ENCODE data around the gene ABCG1. TPM values are rescaled to one million over a fixed set of nuclear protein-coding genes. Genes with fewer than 3 reads are reported as not detected.

ABCG1 gene
- total RNA-seq, 1 experiment from 2014 or later, result not detected

DNA sequence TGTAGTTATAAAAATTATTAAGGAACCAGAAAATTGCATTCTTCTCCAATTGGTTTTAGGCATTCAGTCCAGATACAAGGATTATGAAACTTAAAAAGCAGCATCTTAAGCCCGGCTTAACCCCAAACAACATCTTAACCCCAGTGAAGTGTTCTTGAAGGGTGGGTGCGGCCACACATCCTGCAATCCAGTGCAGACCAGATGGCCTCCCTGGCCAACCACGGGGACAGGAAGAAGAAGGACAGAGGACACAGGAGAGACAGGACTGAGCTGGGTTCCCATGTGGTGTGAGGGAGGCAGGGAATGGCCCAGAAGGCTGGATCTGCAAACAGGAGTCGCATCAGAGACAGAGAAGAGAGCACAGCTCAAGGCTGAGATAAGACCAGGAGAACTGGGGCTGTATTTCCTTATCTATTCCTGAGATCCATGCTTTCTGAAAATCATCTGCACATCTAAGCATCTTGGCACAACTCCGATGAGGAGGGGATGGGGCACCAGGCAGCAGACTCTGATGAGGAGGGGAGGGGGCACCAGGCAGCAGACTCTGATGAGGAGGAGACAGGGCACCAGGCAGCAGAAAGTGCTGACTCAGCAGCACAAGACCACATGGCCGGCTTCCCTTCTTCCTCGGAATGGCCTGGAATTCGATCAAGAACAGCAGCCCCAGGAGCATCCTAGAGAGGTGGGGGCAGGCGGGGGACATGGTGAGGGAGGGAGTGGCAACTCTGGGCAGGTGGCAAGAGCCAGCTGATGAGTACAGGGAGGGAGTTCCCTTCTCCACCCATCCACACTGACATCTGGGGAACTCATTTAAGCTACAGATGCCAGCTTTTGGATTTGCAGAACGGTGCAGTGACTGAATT is 26.6 kb downstream of the ABCG1 start:
- no peak overlapping the region for H3K27ac Mint-ChIP-seq (ENCODE audit: unreplicated experiment)

DNA sequence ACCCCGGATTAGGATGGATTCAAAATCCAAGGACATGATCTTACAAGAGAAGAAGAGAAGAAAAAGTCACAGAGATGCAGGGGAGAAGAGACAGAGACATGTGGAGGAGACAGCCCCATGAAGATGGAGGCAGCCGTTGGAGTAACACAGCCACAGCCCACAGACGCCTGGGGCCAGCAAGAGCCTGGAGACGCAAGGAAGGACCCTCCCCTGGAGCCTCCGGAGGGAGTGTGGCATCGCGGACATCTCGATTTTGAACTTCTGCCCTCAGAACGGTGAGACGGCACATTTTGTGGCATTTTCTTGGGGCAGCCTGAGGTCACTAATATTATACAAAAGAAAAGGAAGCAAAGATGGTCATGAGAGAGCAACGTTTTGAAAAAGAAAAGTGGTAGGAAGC is 28.8 kb downstream of the ABCG1 start:
- TF ChIP-seq, protein P1, sequence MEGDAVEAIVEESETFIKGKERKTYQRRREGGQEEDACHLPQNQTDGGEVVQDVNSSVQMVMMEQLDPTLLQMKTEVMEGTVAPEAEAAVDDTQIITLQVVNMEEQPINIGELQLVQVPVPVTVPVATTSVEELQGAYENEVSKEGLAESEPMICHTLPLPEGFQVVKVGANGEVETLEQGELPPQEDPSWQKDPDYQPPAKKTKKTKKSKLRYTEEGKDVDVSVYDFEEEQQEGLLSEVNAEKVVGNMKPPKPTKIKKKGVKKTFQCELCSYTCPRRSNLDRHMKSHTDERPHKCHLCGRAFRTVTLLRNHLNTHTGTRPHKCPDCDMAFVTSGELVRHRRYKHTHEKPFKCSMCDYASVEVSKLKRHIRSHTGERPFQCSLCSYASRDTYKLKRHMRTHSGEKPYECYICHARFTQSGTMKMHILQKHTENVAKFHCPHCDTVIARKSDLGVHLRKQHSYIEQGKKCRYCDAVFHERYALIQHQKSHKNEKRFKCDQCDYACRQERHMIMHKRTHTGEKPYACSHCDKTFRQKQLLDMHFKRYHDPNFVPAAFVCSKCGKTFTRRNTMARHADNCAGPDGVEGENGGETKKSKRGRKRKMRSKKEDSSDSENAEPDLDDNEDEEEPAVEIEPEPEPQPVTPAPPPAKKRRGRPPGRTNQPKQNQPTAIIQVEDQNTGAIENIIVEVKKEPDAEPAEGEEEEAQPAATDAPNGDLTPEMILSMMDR (IDR thresholded peaks at IDR 0.05; ENCODE audit: insufficient read depth in 1 of 2, low read depth in 1 of 2, low read length in 1 of 2, severe bottlenecking in 1 of 2, unreplicated experiment in 1 of 2), result no peak
- Histone ChIP-seq H3K4me3 (ENCODE audit: low read depth, low read length) (no peak overlapping the region), H3K27me3 (replicated peaks; ENCODE audit: control insufficient read depth, insufficient read depth, low read length) (no peaks in the 10 kb centered on the region), H3K9me3 (no peaks in the 10 kb centered on the region), H3K4me1 (no peaks in the 10 kb centered on the region), H3K36me3 (ENCODE audit: control insufficient read depth, insufficient read depth, low read length) (no peaks in the 10 kb centered on the region)
- POLR2A ChIA-PET, result no interaction called here
- CTCF ChIA-PET, result no interaction called here
- Mint-ChIP-seq H3K4me1 (ENCODE audit: low read depth, unreplicated experiment) (no peaks in the 10 kb centered on the region), H3K4me3 (ENCODE audit: unreplicated experiment) (no peak overlapping the region), H3K27ac (ENCODE audit: unreplicated experiment) (no peak overlapping the region), H3K9me3 (ENCODE audit: unreplicated experiment) (no peaks in the 10 kb centered on the region), H3K27me3 (ENCODE audit: insufficient read depth, unreplicated experiment) (peaks cover 22% of the 10 kb centered on the region), H3K36me3 (ENCODE audit: insufficient read depth, unreplicated experiment) (no peaks in the 10 kb centered on the region)
- no peak for DNase-seq
- no TSS peak for BruUV-seq (replicated peaks)
- intact Hi-C loops (cut with micrococcal nuclease; ENCODE audit: unreplicated experiment), result no loop called here

More for the DNA sequence above, 26.6 kb downstream of the ABCG1 start:
- H3K9me3 Mint-ChIP-seq (ENCODE audit: unreplicated experiment), result no peaks in the 10 kb centered on the region
- H3K27me3 Mint-ChIP-seq (ENCODE audit: insufficient read depth, unreplicated experiment), result peaks cover 16% of the 10 kb centered on the region
- DNase-seq, result no peak
- Histone ChIP-seq H3K36me3 (ENCODE audit: control insufficient read depth, insufficient read depth, low read length) (no peaks in the 10 kb centered on the region), H3K27me3 (replicated peaks; ENCODE audit: control insufficient read depth, insufficient read depth, low read length) (no peaks in the 10 kb centered on the region), H3K9me3 (no peaks in the 10 kb centered on the region), H3K4me3 (ENCODE audit: low read depth, low read length) (no peak overlapping the region), H3K4me1 (no peaks in the 10 kb centered on the region)
- no peak overlapping the region for H3K4me3 Mint-ChIP-seq (ENCODE audit: unreplicated experiment)
- ChIA-PET CTCF (interaction anchor here (1.0 kb wide), 1 partner anchor 14 kb away, joined by 3 read pairs; no protein-coding TSS in a partner anchor), POLR2A (no interaction called here)
- intact Hi-C loops (cut with micrococcal nuclease; ENCODE audit: unreplicated experiment), result no loop called here
- no TSS peak for BruUV-seq (replicated peaks)
- TF ChIP-seq, protein P1 (IDR thresholded peaks at IDR 0.05; ENCODE audit: insufficient read depth in 1 of 2, low read depth in 1 of 2, low read length in 1 of 2, severe bottlenecking in 1 of 2, unreplicated experiment in 1 of 2), result no peak
- no peaks in the 10 kb centered on the region for H3K4me1 Mint-ChIP-seq (ENCODE audit: low read depth, unreplicated experiment)
- H3K36me3 Mint-ChIP-seq (ENCODE audit: insufficient read depth, unreplicated experiment), result no peaks in the 10 kb centered on the region

DNA sequence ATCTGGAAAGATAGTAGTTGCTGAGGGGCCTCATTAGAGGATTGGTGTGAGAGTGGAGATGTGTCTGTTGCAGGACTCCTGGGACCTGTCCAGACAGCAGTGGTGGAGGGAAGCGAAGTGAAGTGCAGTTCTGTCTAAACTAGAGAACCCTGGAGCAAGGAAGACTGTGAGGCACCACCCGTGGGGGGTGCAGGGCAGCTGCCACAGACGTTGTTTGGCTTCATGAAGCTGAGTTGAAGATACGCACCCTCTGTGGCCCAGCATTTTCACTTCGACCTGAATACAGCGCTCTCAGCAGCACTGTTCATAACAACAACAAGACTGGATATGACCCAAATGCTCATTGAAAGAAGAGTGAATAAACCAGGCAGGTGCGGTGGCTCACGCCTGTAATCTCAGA is 29.3 kb downstream of the ABCG1 start:
- peaks cover 26% of the 10 kb centered on the region for H3K27me3 Mint-ChIP-seq (ENCODE audit: insufficient read depth, unreplicated experiment)
- intact Hi-C loops (cut with micrococcal nuclease; ENCODE audit: unreplicated experiment), result no loop called here
- DNase-seq, result no peak
- H3K36me3 Mint-ChIP-seq (ENCODE audit: insufficient read depth, unreplicated experiment), result no peaks in the 10 kb centered on the region
- no peak overlapping the region for H3K4me3 ChIP-seq (ENCODE audit: low read depth, low read length)
- H3K4me1 ChIP-seq, result no peaks in the 10 kb centered on the region
- H3K36me3 ChIP-seq (ENCODE audit: control insufficient read depth, insufficient read depth, low read length), result no peaks in the 10 kb centered on the region
- no peaks in the 10 kb centered on the region for H3K9me3 ChIP-seq
- TF ChIP-seq, protein P1 (IDR thresholded peaks at IDR 0.05; ENCODE audit: insufficient read depth in 1 of 2, low read depth in 1 of 2, low read length in 1 of 2, severe bottlenecking in 1 of 2, unreplicated experiment in 1 of 2), result no peak
- no peaks in the 10 kb centered on the region for H3K27me3 ChIP-seq (replicated peaks; ENCODE audit: control insufficient read depth, insufficient read depth, low read length)
- H3K4me1 Mint-ChIP-seq (ENCODE audit: low read depth, unreplicated experiment), result no peaks in the 10 kb centered on the region
- H3K27ac Mint-ChIP-seq (ENCODE audit: unreplicated experiment), result no peak overlapping the region
- ChIA-PET POLR2A (no interaction called here), CTCF (interaction anchor here (2.1 kb wide), 1 partner anchor 11 kb away, joined by 5 read pairs; no protein-coding TSS in a partner anchor)
- BruUV-seq (replicated peaks), result no TSS peak
- no peaks in the 10 kb centered on the region for H3K9me3 Mint-ChIP-seq (ENCODE audit: unreplicated experiment)
- H3K4me3 Mint-ChIP-seq (ENCODE audit: unreplicated experiment), result no peak overlapping the region

Measured in Caco-2 (cell line).